Adrenal gland (tissue), 12 donors: ENCODE results near the gene PPP1R12B. TPM values are rescaled to one million over a fixed set of nuclear protein-coding genes. Genes with fewer than 3 reads are reported as not detected.

ENCODE experiments used
- DNase-seq, 7 donors: peaks; one replicate each; pipeline ENCODE4 v3.0.0-alpha.2; 2019 to 2020
- H3K27ac ChIP-seq, 5 donors: fragments of 200-600 bp; sonication (generic) in 4 of 5; 1 replicate in 3 of 5; 2 replicates in 2 of 5; pipeline versions ENCODE4 v1.5.1 to v1.8.0; 2016 to 2020; ENCODE audit warnings: mild to moderate bottlenecking in 1 of 5
- H3K27me3 ChIP-seq: fragments of 200-600 bp; 2 replicates; pipeline ENCODE4 v1.8.0; 2021
- H3K36me3 ChIP-seq, 2 donors: fragments of 200-600 bp; replicated peaks in 1 of 2; 1 replicate in 1 of 2; 2 replicates in 1 of 2; pipeline versions ENCODE4 v1.5.1 to v1.8.0; 2018 to 2022
- H3K4me1 ChIP-seq, 2 donors: fragments of 200-600 bp; replicated peaks in 1 of 2; 1 replicate in 1 of 2; 2 replicates in 1 of 2; pipeline versions ENCODE4 v1.5.1 to v1.8.0; 2018 to 2021
- H3K4me3 ChIP-seq, 4 donors: fragments of 200-600 bp; sonication (generic) in 3 of 4; one replicate each; pipeline ENCODE4 v1.5.1; 2016 to 2018
- H3K9me3 ChIP-seq, 3 donors: fragments of 200-600 bp; sonication (generic) in 1 of 3; replicated peaks in 1 of 3; 1 replicate in 2 of 3; 2 replicates in 1 of 3; pipeline versions ENCODE4 v1.5.1 to v1.8.0; 2016 to 2021
- POLR2A ChIP-seq, 2 donors: fragments of 450-650 bp; IDR thresholded peaks; one replicate each; pipeline ENCODE4 v1.6.1; 2017; ENCODE audit warnings: antibody characterized with exemption in 2 of 2, mild to moderate bottlenecking in 2 of 2, moderate library complexity in 1 of 2
- WGBS, 4 donors: extraction: QIAGEN DNeasy Blood & Tissue Kit in 2 of 4; methylation state at CpG; one replicate each; pipeline versions ENCODE4 v1.1.5 to v1.1.7; 2013 to 2017; 5-methylcytosine and 5-hydroxymethylcytosine counted together
- intact Hi-C, 2 donors: fragments of 100-400 bp; cut with DNase I; formaldehyde crosslinking; loops; one replicate each; pipeline versions ENCODE4 v1.14.1 to v1.15.0; 2022 to 2023
- polyA plus RNA-seq, 3 donors: library from polyadenylated mRNA; stranded (reverse); fragments of 200-250 nt in 2 of 3; fragments of 350-450 nt in 1 of 3; fragmentation: Illumina TruSeq in 1 of 3; extraction: RNeasy Lipid Tissue Mini Kit (QIAGEN cat#74804) in 1 of 3; gene quantifications; one replicate each; pipeline ENCODE4 v1.2.3, GENCODE V29; 2013 to 2014
- total RNA-seq, 9 donors: library from RNA; depleted of rRNA in 4 of 9; stranded (reverse); fragments of >200 nt in 4 of 9; fragments of 120-200 nt in 1 of 9; fragmentation: NEBNext Ultra II Directional in 1 of 9; extraction: Animal tissue kit (Norgen Biotek cat#: 25700) in 1 of 9; gene quantifications; one replicate each; pipeline versions ENCODE4 v1.1.0 to v1.2.4, GENCODE V29; 2013 to 2023
- TF ChIP-seq, protein P1 (sequence below), 6 experiments: fragments of 450-650 bp in 4 of 6; fragments of 200-600 bp in 2 of 6; sonication (generic) in 1 of 6; IDR thresholded peaks; 1 replicate in 5 of 6; 2 replicates in 1 of 6; pipeline versions ENCODE4 v1.5.1 to v1.8.0; 2016 to 2021; ENCODE audit warnings: antibody characterized with exemption in 6 of 6, mild to moderate bottlenecking in 2 of 6, moderate library complexity in 1 of 6
- donor health status: healthy with polysubstance abuse.
- donor health status: Bipolar disorder and iron deficiency.
- donor health status: DM: yes; HTN: yes; CAD: no.
- donor health status: DM: no; HTN: no; CAD: no.
- donor health status: DM: no; HTN: no; CAD: no.
- donor health status: DM: yes; HTN: yes; CAD: no.

Gene PPP1R12B
- total and polyA plus RNA-seq, 12 donors, result 3.0 to 43.9 (median 19.8) TPM

DNA sequence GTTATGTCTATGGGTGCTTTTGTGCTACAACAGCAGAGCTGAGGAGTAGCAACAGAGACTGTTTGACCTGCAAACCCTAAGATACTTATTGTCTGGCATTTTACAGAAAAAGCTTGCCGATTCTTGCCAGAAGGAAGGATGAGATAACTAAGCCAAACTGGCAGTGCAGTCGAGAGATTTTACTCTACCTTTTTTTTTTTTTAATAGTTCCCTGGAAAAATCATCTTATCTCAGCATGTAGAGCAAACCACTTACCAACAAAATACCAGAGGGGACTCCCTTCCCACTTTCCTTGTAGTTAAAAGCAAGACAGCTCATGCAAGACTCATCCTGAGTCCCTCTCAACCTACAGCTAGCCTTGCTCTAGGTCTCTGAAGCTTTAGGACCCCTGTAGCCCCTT, 228.9 kb downstream of the PPP1R12B start:
- no peak for DNase-seq
- peak overlapping the region in 3 of 5 donors; percentile 27 to 61 (median 56) for H3K27ac ChIP-seq
- intact Hi-C loops, result loop anchor here in 1 of 2 donors (10.0 kb wide), 1 partner anchor 73 kb away; no protein-coding TSS in a partner anchor
- H3K9me3 ChIP-seq, result no peaks in the 10 kb centered on the region
- no peak for TF ChIP-seq POLR2A (IDR thresholded peaks at IDR 0.05)
- TF ChIP-seq, protein P1, sequence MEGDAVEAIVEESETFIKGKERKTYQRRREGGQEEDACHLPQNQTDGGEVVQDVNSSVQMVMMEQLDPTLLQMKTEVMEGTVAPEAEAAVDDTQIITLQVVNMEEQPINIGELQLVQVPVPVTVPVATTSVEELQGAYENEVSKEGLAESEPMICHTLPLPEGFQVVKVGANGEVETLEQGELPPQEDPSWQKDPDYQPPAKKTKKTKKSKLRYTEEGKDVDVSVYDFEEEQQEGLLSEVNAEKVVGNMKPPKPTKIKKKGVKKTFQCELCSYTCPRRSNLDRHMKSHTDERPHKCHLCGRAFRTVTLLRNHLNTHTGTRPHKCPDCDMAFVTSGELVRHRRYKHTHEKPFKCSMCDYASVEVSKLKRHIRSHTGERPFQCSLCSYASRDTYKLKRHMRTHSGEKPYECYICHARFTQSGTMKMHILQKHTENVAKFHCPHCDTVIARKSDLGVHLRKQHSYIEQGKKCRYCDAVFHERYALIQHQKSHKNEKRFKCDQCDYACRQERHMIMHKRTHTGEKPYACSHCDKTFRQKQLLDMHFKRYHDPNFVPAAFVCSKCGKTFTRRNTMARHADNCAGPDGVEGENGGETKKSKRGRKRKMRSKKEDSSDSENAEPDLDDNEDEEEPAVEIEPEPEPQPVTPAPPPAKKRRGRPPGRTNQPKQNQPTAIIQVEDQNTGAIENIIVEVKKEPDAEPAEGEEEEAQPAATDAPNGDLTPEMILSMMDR (IDR thresholded peaks at IDR 0.05), result no peak
- WGBS, 4 donors, result 54 to 76% (median 67%) methylated on average over 2 of the region's 2 CpGs
- H3K27me3 ChIP-seq, result no peaks in the 10 kb centered on the region
- peaks cover 11 to 45% of the 10 kb centered on the region in 2 donors for H3K4me1 ChIP-seq
- H3K4me3 ChIP-seq, result no peak overlapping the region
- peaks cover 0 to 8% of the 10 kb centered on the region in 2 donors for H3K36me3 ChIP-seq

DNA sequence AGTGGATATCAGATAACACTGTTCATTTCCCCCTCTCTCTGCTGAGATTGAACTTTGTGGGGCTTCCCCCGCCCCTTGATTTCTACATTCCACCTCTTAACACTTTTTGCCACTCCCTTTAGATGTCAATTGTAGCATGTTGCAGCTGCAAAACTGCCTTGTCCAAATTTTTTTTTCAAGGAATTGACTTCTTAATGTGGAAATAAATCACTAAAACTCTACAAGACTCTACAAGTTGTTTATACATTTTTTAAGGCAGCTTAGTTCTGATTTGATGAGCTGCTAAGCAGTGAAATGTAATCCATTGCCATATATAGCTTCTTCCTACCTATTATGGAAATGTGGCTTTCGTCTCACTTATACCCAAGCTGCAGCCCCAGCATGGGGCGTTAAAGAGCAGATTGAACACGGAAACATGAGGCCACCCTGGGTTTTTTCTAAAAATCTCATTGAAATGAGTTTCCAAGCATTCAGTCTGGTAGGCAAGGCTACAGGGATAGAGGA, 229.6 kb downstream of the PPP1R12B start:
- TF ChIP-seq, protein P1 (IDR thresholded peaks at IDR 0.05), result no peak
- H3K36me3 ChIP-seq, result peaks cover 0 to 8% of the 10 kb centered on the region in 2 donors
- intact Hi-C loops, result loop anchor here in 1 of 2 donors (10.0 kb wide), 1 partner anchor 73 kb away; no protein-coding TSS in a partner anchor
- 70 to 79% (median 74%) methylated on average over 4 of the region's 4 CpGs for WGBS, 4 donors
- peak overlapping the region in 3 of 5 donors; percentile 27 to 61 (median 56) for H3K27ac ChIP-seq
- H3K27me3 ChIP-seq, result no peaks in the 10 kb centered on the region
- H3K4me1 ChIP-seq, result peaks cover 11 to 45% of the 10 kb centered on the region in 2 donors
- H3K4me3 ChIP-seq, result no peak overlapping the region
- no peak for DNase-seq
- H3K9me3 ChIP-seq, result no peaks in the 10 kb centered on the region

DNA sequence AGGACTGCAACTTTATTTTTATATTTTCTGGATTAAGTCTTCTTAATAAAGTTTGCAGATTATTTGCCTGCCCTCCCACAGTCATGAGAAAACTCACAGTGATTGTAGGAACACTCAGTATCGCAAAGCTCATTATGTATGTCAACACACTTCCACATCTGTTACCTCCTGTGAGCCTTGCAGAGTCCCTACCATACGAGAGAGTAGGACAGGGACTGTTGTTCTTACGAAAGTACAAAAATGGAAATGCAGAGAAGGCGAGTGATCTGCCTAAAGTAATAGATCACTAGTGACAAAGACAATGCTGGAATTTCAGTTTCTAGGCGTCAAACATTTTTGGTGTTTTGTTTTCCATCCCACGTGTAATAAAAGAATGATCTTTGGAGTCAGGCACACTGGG, 230.1 kb downstream of the PPP1R12B start:
- 68 to 87% (median 75%) methylated on average over 6 of the region's 6 CpGs for WGBS, 4 donors
- Histone ChIP-seq H3K27ac (peak overlapping the region in 2 of 5 donors; percentile 56 to 61), H3K27me3 (no peaks in the 10 kb centered on the region), H3K9me3 (no peaks in the 10 kb centered on the region), H3K4me1 (peaks cover 11 to 45% of the 10 kb centered on the region in 2 donors), H3K36me3 (peaks cover 0 to 8% of the 10 kb centered on the region in 2 donors), H3K4me3 (no peak overlapping the region)
- no peak for DNase-seq
- intact Hi-C loops, result loop anchor here in 1 of 2 donors (10.0 kb wide), 1 partner anchor 74 kb away; no protein-coding TSS in a partner anchor
- TF ChIP-seq POLR2A (IDR thresholded peaks at IDR 0.05), result no peak
- TF ChIP-seq, protein P1 (IDR thresholded peaks at IDR 0.05), result no peak

DNA sequence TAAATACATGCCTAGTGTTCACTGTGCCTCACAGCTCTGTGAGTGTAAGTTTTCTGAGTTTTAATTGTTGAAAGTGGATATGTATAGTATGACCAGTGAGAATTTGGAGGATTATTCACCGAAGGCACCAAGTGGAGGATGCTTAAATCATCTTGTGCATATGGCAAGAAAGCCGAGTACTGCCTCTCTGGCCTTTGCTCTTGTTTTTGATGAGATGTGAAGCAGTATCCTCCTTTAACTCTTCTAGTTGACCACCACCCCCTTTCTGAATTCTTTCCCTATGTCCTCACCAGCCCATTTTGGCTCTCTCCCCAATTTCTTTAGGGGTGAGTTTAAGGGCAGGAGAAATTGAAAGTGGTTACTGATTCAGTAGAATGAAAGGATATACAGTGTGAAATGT, 231.3 kb downstream of the PPP1R12B start:
- no peaks in the 10 kb centered on the region for H3K27me3 ChIP-seq
- H3K9me3 ChIP-seq, result no peaks in the 10 kb centered on the region
- DNase-seq, result no peak
- H3K4me3 ChIP-seq, result no peak overlapping the region
- no peak for TF ChIP-seq POLR2A (IDR thresholded peaks at IDR 0.05)
- TF ChIP-seq, protein P1 (IDR thresholded peaks at IDR 0.05), result no peak
- peaks cover 11 to 45% of the 10 kb centered on the region in 2 donors for H3K4me1 ChIP-seq
- intact Hi-C loops, result loop anchor here in 1 of 2 donors (10.0 kb wide), 1 partner anchor 75 kb away; no protein-coding TSS in a partner anchor
- peak overlapping the region in 2 of 5 donors; percentile 56 to 61 for H3K27ac ChIP-seq
- peaks cover 0 to 8% of the 10 kb centered on the region in 2 donors for H3K36me3 ChIP-seq
- WGBS, 4 donors, result 71 to 87% (median 77%) methylated on average over 2 of the region's 2 CpGs
